HG03432 (cell line): ENCODE results near the gene UNCX.

Experiments
- ATAC-seq: cut with Tn5 transposase; IDR thresholded peaks from one replicate; pipeline ENCODE4 v1.9.1; 2021; ENCODE audit warnings: mild to moderate bottlenecking, moderate library complexity; ENCODE audit not compliant: unreplicated experiment

Gene UNCX

DNA sequence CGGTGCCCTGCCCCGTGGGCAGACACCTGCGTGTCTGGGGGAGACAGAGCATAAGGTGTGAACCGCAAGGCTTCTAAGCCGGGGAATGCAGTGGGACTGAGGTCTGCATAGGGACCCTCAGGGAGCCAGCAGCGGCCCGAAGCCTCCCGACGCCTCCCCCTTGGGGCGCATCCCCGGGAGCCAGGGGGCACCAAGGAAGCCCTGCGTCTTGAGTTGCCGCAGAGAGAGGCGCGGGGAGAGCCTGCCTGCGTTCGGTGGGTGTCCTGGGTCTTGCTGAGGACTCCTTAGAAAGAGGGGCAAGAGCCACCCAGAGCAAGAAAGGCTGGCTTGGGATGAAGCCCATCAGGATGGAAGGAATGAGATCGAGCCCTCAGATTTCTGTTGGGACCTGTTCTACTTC is 18.2 kb upstream of the UNCX start:
- no peak for ATAC-seq

- no peak for ATAC-seq
These were observed 14.0 kb upstream of the UNCX start for GRCh38 chr7:1218541-1219165.

DNA sequence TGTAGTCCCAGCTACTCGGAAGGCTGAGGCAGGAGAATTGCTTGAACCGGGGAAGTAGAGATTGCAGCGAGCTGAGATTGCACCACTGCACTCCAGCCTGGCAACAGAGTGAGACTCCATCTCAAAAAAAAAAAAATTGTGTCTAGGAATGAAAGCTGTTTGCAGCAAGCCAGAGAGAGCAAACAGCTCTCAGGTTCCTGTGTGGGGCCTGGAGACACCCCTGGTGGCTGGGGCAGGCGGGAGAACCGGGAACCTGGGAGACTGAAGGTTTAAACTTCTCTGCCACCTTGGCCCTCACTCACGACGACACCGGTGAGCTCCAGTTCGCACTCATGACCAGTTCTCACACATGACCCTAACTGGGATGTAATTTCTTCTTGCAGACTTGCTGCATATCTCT is 13.2 kb upstream of the UNCX start:
- no peak for ATAC-seq

- ATAC-seq, result no peak
These were observed 12.5 kb upstream of the UNCX start for GRCh38 chr7:1220000-1220726.

GRCh38 chr7:1220977-1221745 is 11.5 kb upstream of the UNCX start:
- no peak for ATAC-seq

DNA sequence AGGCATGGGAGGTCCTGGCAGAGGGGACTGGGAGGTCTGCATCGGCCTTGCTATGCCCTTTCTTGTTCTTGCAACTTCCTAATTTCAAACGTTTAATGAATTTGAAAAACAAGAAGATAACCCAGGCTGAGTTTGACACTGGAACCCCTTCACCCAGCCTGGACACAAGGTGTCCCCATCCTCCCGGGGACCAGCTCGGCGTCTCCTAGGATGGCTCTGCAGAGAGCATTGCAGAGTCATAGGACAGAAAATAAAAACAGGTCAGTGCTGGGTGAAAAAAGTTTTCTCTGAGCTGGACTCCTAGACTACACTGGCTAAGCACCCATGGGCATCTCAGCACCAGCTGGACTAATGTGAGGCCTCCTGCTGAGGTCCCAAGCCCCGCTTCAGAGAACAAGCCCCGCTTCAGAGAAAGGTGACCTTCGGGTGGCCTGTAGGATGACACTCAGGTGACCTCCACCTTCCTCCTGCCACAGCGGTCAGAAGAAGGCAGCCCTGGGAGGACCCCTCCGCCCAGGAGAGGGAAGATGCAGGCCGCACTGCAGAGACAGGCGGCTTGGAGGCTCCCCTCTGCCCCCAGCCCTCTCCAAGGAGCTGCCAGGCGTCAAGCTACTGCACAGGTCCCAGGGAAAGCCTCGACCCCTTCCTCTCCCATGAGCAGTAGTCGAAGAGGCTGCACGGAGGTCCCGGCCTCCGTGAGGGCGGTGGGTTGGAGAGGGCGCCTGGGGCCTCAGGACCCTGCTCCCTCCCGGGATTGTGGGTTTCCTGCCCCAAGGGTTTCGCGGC is 9.3 kb upstream of the UNCX start:
- ATAC-seq, result no peak

DNA sequence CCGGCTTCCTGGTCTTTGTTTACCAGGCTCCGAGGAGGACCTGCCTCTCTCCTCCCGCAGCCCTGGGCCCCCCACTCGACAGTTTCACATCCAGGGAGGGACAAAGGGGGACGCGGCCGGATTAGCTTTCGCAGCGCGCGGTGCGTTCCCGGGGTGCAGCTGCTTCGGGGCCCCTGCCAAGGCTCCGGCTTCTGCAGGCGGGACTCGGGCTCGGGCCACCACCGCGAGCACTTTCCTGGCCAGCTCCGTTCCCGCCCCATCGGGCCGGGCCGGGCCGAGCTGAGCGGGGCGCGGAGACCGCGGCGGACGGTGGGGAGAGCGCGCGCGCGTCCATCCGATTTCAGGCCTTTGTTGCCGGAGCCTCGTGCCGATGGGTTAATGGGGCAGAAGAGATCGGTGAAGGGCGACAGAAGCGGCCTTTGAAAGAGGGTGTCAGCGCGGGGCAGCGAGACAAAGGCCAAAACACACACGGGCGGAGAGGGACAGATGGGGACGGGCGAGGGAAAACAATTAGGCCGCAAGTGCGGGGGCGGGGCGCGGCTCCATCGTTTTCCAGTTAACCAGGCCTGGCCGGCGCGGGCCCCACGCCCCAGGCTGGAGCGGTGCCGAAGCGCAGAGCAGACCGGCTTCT is 8.5 kb upstream of the UNCX start:
- no peak for ATAC-seq

GRCh38 chr7:1225030-1225429 is 7.6 kb upstream of the UNCX start:
- ATAC-seq, result no peak

DNA sequence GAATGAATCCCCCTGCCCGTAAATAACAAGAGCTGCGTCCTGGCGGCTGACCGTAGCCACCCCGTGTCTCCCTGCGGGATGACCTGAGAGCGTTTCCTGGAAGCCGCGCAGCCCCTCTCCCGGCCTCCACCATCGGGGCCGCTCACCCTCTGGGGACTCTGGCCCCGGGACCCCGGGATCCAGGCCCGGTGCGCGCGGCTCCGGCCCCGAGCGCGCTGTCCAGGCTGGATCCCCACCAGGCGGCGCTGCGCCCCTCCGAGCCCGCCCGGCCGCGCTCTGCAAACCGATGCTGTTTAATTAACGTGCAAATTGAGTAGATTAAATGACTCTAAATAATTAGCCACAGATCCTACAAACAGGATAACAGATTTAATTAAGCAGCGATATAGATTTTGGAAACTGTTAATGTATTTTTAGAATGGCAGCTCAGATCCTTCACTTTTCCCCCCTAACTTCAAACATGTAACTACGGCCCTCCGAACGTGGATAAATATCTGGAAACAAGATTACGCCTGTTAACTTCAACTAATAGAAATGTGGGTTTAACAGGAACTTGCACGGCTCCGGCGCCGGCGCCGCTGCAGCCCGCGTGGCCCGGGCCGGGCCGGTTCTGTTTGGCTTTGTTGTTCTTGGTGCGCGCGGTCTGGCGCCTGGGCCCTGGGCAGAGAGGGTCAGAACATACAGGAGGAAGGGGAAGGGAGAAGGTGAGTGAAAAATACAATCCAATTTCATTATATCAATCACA is 7.1 kb upstream of the UNCX start:
- ATAC-seq, result no peak

DNA sequence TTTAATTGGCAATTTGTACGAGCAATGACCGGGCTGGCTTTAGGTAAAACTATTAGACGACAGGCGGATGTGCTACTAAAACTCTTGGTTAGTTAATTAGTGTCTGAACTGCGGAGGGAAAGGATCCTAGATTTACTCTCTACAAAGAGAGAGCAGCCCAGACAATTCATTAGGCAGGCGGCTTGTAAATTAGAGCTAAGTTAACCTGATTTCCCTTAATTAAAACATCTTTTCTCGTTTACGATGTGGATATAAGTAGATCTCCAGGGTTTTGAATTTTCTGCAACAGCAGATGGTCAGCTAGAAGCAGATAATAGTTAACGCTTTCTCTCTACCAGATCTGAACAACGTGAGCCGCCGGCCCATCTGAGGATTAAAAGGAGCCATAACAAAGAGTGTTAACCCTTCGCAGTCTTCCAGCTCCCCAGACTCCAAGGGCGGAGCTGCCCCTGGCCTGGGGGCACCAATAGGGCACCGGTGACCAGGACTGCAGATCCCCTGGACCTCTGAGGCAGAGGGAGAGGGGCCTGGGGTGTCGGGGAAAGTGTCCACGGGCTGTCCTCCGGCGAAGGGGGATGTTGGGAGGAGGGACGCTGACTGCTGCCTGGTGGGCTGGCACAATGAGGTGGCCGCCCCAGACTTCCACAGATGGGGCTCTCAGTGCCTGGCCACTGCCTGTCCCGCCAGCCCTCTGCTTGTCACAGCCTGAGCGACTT is 6.3 kb upstream of the UNCX start:
- ATAC-seq, result no peak

DNA sequence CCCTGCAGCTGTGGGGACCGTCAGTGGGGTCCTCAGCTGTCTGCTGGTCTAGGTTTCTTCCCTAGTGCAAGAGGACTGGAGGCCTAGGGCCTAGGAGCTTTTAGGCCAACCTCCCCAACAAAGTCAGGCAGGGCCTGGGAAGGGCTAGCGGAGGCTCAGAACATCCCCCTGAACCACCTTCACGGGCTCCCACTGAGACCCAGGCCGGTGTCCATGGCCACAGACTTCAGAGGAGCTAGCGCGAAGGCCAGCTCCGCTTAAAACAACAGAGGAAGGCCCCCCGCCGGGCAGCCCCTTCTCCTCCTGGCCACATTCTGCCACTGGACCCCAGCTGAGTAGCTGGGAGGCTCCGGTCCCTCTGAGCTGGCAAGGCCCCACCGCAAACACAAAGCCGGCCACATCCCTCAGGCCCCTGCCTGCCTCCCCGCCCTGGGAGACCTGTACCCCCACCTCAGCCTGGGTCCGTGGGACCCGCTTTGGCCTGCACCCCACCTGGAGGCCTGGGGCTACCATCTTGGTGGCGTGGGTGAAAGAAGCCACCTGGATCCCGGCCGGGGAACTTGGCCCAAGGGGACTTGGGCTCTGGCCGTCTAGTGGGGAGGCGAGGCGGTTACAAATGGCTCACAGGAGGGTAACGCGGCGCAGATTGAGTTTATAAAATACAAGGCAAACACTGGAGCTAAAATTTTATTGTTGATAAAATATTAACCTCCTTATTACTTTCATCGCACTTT is 5.4 kb upstream of the UNCX start:
- no peak for ATAC-seq

DNA sequence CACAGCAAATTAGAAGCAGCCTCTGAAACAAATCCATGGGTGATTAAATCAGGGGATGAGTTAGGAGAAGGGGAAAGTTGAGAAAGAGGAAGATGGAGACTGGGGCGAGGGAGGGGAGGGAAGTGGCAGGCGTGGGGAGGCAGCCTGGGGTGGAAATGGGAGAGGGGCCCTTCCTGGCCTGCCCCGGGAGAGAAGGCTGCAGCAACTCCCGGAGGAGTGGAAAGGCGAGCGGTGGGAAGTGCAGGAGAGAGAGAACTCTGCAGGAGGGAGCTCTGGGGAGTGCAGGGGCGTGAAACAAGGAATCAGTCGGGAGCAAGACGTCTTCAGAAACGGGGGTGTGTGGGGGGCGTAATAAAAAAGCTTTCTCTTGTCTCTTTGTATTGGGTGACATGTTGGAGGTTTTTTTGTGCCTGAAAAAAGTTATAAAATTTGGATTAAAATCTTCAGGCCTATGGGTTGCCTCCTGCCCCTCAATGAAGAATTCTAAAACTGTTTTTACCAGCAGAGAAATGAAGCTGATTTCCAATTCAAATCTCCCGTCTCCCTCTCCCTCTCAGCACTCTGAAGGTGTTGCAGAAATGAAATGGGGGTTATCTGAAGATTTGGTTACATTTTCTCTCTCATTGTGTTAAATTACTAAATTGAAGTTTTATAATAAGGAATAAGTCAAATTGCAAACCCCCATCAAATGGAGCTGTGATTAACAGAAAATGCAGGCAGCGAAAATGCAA is 4.7 kb upstream of the UNCX start:
- no peak for ATAC-seq

GRCh38 chr7:1228545-1229201 is 4.0 kb upstream of the UNCX start:
- ATAC-seq, result no peak

DNA sequence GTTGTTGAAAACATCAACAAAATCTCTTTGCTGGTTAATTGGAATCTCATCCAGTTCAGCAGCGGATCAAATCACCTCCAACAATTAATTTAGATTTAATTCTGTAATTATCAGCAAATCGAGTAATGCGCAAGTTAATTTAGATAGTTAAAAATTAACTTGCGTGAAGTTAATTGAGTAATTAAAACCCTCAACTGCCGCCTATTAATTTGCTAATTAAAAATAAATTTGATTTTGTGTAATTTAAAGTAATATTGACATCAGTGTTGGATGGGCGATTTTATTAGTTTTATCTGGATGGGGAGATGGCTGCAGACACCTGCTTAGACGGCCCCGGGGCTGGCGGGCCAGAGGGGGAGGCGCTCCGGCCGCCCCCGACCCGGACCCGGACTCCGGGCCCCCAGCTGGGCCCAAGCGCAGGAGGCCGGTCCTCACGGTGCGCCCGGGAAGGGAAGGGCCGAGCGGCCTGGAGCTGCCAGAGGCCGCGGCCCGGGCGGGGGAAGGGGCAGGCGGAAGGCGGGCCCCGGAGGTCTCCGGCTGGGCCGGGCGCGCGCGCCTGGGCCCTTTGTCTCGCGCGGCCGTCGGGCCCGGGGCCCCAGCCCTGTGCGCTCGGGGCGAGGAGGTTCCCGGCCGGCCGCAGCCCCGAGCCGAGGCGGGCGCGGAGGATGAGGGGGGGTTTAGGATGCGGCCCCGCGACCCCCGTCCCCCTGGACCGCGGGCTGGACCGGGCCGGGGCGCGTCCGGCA is 3.3 kb upstream of the UNCX start:
- no peak for ATAC-seq

DNA sequence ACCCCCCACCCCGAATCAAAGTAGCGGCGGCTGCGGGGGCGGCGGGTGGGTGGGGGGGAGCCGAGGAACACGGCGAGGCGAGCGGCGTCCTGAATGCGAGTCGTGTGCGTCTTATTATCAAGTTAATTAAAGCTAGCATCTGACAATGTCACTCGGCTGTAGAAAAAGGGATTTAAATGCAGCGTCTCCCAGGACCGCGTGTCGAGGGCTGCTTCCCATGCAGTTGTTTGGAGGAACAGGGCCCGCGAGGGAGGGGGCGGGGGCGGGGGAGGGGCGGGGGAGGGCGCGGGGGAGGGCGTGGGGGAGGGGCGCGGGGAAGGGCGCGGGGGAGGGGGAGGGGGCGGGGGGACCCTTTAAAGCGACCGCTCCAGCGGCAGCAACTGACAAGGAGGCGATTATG is 2.7 kb upstream of the UNCX start:
- ATAC-seq, result no peak

DNA sequence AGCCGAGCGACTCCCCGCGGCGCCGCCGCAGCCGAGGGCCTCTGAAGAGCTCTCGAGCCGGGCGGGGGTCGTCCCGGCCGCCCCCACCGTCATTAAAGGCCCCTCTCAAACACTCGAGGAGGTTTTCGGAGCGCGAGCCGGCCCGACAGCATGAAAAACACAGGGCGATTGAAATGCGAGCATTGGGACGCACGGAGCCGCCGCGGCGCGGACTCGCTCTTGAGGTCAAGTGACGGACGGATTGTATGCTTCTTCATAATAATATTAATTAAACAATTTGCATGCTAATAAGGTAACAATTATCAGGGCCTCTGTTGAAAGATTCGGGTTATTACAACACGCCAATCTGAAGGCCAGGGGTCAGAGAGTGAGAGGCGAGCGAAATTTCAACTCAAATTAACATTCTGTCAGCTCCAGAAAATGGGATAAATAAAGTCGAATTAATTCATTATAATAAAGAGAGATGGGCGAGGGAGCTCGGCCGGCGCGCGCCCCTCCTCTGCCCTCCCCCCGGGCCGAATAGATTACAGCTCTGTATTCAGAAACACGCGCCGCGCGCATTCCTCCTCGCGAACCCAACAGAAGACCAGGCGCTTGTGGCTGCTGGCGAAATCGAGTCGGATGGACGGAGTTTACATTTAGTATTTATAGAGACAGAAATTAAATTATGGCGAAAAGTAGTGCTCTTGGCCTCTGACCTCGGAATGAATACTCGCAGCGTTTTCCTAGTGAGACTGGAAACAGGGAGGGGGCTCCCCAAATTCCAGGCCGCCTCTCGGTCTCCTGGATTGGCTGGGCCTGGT is 2.1 kb upstream of the UNCX start:
- no peak for ATAC-seq
